GM18508 (cell line): ENCODE results near the gene RDH12.

Experiments
- ATAC-seq: cut with Tn5 transposase; IDR thresholded peaks from one replicate; pipeline ENCODE4 v1.9.1; 2021; ENCODE audit warnings: moderate number of reproducible peaks; ENCODE audit not compliant: insufficient read depth, unreplicated experiment

The RDH12 gene

GRCh38 chr14:67746927-67747326, 45.2 kb downstream of the RDH12 start:
- no peak for ATAC-seq

GRCh38 chr14:67748312-67748711, 46.6 kb downstream of the RDH12 start:
- ATAC-seq = no peak

DNA sequence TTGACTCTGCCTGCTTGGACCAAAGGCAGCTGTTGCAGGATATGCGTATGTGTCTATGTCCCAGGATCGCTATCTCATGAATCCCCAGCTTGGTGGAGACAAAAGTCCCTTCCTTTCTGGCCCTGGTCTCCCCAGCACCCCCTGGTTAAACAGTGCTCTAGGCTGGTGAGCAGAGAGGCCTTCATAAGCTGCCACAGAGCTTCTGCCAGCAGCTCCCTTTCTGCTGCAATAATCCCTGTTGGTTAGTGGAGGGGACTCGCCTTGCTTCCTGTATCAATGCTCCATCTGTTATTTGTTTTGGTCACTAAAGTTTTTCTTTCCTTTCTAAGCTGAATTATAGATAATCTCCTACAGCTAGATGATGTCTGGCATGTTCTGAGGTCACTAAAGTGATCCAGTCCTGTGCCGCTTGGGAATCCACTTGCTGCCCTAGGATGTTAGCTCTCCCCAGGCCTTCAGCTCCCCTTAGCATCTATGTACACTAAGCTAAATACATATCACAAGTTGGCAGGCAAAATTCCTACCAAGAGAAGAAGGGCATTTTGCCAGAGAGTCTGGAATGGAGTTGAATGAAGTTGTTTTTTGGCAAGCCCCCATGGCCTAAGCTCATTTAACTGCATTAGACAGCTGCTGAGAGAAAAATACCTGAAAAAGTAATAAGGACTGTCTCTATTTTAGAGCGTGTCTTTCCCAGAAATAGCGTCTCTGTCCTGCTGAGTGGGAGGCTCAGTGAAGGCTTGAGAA, 47.8 kb downstream of the RDH12 start:
- ATAC-seq = no peak

DNA sequence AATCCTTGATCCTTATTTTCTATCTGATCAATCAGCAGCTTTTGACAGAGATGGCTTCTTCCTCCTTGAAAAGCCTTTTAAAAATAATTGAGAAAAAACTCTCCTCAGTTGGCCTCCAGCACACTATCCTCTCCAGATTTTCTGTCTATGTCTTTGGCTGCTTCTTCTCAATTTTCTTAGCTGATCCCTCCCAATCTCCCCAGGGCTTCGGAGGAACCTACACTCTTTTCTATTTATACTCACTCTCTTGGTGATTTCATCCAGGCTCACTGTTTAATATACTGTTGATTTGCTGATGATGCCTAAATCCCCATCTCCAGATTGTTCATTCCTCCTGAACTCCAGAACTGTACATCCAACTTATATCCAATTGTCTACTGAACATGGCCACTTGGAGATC, 54.8 kb downstream of the RDH12 start:
- no peak for ATAC-seq

DNA sequence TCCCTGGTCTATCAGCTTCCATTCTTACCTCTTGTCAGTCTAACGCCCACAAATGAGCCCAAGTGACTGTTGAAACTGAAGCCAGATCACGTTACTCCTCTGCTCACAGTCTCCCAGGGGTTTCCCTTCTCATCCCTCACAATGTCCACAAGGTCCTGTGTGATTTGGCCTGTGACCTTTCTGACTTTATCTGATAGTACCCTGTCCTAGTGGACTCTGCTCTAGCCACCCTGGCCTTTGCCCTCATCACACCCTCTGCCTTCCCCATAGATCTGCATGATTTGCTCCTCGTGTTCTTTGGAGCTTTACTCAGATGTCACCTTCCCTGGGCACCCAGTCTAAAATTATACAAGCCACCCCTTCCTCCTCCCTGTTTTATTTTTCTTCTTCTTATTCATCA, 55.5 kb downstream of the RDH12 start:
- no peak for ATAC-seq

DNA sequence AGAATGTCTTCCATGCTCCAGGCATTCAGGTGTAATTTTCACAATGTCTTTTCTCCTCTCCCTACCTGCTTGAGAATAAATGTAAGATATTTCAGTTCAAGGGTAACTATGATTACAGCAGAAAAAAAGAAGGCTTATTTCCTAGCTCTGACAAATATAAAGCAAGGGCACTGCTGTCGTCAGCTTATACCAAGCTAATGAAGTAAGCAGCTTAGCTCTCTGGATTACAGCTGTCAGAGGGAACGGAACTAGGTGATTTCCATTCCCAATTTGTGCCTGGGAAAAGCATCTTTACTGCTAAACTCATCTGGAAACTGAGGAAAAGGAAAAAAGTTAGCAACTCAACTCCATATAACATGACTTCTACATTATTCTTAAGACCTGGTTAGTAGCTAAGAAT, 58.2 kb downstream of the RDH12 start:
- ATAC-seq = no peak

DNA sequence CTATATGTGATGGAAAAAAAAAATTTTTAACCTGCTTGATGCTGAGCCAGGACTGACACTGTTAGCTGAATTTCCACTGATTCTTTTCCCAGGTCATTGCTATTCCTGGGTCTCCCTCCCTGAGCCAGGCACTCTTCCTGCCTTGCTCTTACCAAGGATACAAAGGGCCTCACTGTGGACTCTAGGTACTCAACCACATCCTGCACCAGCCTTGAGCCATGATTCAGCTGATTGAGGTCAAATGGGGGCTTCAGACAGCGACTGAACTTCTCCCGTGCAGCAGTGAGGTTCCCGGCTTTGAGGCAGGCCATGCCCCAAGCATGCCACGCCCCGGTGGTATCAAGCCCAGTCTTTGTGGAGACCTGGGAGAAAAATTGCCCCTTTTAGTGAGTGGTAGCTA, 60.4 kb downstream of the RDH12 start:
- no peak for ATAC-seq

- no peak for ATAC-seq
Observed at GRCh38 chr14:67763158-67763822, 61.6 kb downstream of the RDH12 start.

- no peak for ATAC-seq
Observed at GRCh38 chr14:67764496-67764895, 62.8 kb downstream of the RDH12 start.

- ATAC-seq = no peak
Observed at GRCh38 chr14:67765192-67765834, 63.6 kb downstream of the RDH12 start.

GRCh38 chr14:67766035-67766680, 64.5 kb downstream of the RDH12 start:
- no peak for ATAC-seq

DNA sequence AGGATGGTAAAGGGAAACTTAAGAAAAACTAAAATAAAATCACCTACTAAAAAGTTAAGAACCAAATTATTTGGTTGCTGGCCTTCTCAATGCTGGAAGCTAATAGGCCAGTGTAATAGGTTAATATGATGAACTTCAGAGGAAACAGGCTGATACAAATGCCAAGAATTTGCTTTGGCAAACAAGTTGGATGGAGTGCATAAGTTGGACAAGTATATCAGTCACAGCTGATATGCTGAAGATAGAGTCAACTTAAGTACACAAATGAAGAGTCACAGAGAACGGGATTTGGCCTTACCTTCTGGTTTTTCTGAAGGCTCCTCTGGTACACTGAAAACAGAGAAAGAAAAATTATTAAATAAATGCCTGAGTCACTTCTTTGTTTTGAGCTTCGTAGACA, 66.5 kb downstream of the RDH12 start:
- no peak for ATAC-seq

DNA sequence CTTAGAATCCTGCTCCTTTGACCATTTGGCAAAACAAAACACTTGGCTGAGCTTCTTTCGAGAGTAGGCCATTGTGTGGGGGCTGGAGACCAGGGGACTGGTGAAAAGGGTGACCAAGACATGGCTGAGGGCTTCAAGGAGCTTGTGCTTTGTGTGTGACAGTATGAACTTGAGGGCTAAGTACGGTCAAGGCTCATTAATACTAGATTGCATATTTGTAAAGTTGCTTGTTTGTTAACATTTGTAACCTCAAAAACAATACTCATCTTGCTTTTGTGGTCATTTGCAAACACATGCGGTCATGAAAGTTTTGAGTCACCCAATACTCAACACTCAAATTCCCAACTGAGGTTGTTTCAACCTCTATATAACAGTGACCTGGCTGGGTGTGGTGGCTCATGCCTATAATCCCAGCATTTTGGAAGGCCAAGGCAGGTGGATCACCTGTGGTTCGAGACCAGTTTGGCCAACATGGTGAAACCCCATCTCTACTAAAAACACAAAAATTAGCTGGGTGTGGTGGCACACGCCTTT, 72.2 kb downstream of the RDH12 start:
- ATAC-seq = no peak

GRCh38 chr14:67776653-67777322, 75.1 kb downstream of the RDH12 start:
- ATAC-seq = no peak

- ATAC-seq = no peak
Observed at GRCh38 chr14:67778792-67779191, 77.1 kb downstream of the RDH12 start.

- no peak for ATAC-seq
Observed at GRCh38 chr14:67782090-67782489, 80.4 kb downstream of the RDH12 start.
